RWPE2 (cell line): ENCODE data around the gene FH.

Experiments
- ATAC-seq: fragments of 200-7000 bp; cut with Tn5 transposase; 3 replicates; pipeline ENCODE4 v1.9.1; 2021; ENCODE audit warnings: low read depth
- DNase-seq: peaks from one replicate; pipeline ENCODE4 v3.0.0-alpha.2; 2020; ENCODE audit warnings: low spot score
- H3K27ac ChIP-seq: fragments of 450-650 bp; 2 replicates; pipeline ENCODE4 v1.5.1; 2017; ENCODE audit warnings: mild to moderate bottlenecking; ENCODE audit not compliant: poor library complexity, severe bottlenecking
- H3K27me3 ChIP-seq: fragments of 250-450 bp; sonication (Bioruptor Pico); 2 replicates; pipeline ENCODE4 v1.5.1; 2021; ENCODE audit warnings: mild to moderate bottlenecking, moderate library complexity; ENCODE audit not compliant: insufficient read depth, poor library complexity, severe bottlenecking
- H3K36me3 ChIP-seq: fragments of 250-450 bp; sonication (Bioruptor Pico); 2 replicates; pipeline ENCODE4 v1.5.1; 2020; ENCODE audit warnings: low read depth, mild to moderate bottlenecking, moderate library complexity
- H3K4me1 ChIP-seq: fragments of 250-450 bp; sonication (Bioruptor Pico); 2 replicates; pipeline ENCODE4 v1.5.1; 2021; ENCODE audit warnings: mild to moderate bottlenecking, moderate library complexity; ENCODE audit not compliant: insufficient read depth, poor library complexity, severe bottlenecking
- H3K4me3 ChIP-seq: fragments of 250-450 bp; sonication (Bioruptor Pico); 2 replicates; pipeline ENCODE4 v1.5.1; 2021; ENCODE audit warnings: mild to moderate bottlenecking, moderate library complexity; ENCODE audit not compliant: severe bottlenecking
- H3K9me3 ChIP-seq: fragments of 250-450 bp; sonication (Bioruptor Pico); 2 replicates; pipeline ENCODE4 v1.5.1; 2021; ENCODE audit warnings: mild to moderate bottlenecking, moderate library complexity; ENCODE audit not compliant: severe bottlenecking
- TF ChIP-seq, protein P1 (sequence below): fragments of 450-650 bp; IDR thresholded peaks from one replicate; pipeline ENCODE4 v1.5.1; 2017; ENCODE audit warnings: mild to moderate bottlenecking, moderate library complexity; ENCODE audit not compliant: poor library complexity, severe bottlenecking

FH gene

GRCh38 chr1:241465673-241466072 is 53.9 kb downstream of the FH start:
- DNase-seq: no peak
- no peaks in the 10 kb centered on the region for H3K36me3 ChIP-seq
- no peak overlapping the region for H3K27ac ChIP-seq
- H3K4me3 ChIP-seq: no peak overlapping the region
- H3K4me1 ChIP-seq: peaks cover 6% of the 10 kb centered on the region
- TF ChIP-seq, protein P1, sequence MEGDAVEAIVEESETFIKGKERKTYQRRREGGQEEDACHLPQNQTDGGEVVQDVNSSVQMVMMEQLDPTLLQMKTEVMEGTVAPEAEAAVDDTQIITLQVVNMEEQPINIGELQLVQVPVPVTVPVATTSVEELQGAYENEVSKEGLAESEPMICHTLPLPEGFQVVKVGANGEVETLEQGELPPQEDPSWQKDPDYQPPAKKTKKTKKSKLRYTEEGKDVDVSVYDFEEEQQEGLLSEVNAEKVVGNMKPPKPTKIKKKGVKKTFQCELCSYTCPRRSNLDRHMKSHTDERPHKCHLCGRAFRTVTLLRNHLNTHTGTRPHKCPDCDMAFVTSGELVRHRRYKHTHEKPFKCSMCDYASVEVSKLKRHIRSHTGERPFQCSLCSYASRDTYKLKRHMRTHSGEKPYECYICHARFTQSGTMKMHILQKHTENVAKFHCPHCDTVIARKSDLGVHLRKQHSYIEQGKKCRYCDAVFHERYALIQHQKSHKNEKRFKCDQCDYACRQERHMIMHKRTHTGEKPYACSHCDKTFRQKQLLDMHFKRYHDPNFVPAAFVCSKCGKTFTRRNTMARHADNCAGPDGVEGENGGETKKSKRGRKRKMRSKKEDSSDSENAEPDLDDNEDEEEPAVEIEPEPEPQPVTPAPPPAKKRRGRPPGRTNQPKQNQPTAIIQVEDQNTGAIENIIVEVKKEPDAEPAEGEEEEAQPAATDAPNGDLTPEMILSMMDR: no peak
- no peaks in the 10 kb centered on the region for H3K27me3 ChIP-seq
- H3K9me3 ChIP-seq: no peaks in the 10 kb centered on the region
- ATAC-seq: peak; percentile 73; the same call in 2 of the 3 replicates

DNA sequence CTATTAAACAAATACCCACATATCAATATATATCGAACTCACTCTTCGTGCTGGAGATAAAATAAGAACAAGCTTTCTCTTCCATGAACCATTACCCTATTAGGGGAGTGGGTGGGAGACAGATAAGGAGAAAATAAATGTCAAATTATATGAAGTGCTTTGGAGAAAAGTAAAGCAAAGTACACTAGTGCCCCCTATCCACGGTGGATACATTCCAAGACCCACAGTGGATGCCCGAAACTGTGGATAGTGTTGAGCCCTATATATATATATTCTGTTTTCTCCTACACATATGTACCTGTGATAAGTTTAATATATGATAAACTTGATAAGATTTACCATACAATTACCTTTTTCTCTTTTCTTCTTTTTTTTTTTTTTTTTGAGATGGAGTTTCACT is 54.6 kb downstream of the FH start:
- Histone ChIP-seq H3K4me1 (peaks cover 6% of the 10 kb centered on the region), H3K27ac (no peak overlapping the region), H3K9me3 (no peaks in the 10 kb centered on the region), H3K36me3 (no peaks in the 10 kb centered on the region), H3K27me3 (no peaks in the 10 kb centered on the region), H3K4me3 (no peak overlapping the region)
- TF ChIP-seq, protein P1: no peak
- ATAC-seq (no peak), DNase-seq (no peak)

DNA sequence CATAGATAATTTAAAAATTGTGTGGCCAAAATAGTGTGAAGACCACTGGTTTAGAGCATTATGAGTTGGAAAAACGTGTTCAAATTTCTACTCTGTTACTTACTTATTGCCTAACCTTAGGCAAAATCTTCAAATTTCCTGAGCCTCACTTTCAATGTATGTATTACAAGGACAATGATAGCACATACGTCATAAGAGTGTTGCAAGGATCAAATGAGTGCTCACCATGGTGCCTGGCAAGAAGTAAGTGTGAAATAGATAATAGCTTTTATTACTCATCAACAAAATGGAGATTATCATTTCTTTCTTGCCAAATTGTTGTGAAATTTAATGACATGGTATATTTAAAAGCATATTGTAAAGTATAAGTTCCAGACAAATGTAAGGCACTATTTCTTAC is 57.2 kb downstream of the FH start:
- H3K36me3 ChIP-seq: no peaks in the 10 kb centered on the region
- H3K4me1 ChIP-seq: peaks cover 6% of the 10 kb centered on the region
- no peaks in the 10 kb centered on the region for H3K27me3 ChIP-seq
- H3K4me3 ChIP-seq: no peak overlapping the region
- ATAC-seq: 0 out of 3 replicates have a peak, but pooled peaks have one; percentile 36
- DNase-seq: no peak
- no peaks in the 10 kb centered on the region for H3K9me3 ChIP-seq
- no peak overlapping the region for H3K27ac ChIP-seq
- TF ChIP-seq, protein P1: no peak

GRCh38 chr1:241460098-241460873 is 59.3 kb downstream of the FH start:
- no peaks in the 10 kb centered on the region for H3K4me1 ChIP-seq
- no peaks in the 10 kb centered on the region for H3K9me3 ChIP-seq
- H3K4me3 ChIP-seq: no peak overlapping the region
- DNase-seq: no peak
- ATAC-seq: no peak
- no peak overlapping the region for H3K27ac ChIP-seq
- H3K27me3 ChIP-seq: no peaks in the 10 kb centered on the region
- TF ChIP-seq, protein P1: no peak
- H3K36me3 ChIP-seq: no peaks in the 10 kb centered on the region

DNA sequence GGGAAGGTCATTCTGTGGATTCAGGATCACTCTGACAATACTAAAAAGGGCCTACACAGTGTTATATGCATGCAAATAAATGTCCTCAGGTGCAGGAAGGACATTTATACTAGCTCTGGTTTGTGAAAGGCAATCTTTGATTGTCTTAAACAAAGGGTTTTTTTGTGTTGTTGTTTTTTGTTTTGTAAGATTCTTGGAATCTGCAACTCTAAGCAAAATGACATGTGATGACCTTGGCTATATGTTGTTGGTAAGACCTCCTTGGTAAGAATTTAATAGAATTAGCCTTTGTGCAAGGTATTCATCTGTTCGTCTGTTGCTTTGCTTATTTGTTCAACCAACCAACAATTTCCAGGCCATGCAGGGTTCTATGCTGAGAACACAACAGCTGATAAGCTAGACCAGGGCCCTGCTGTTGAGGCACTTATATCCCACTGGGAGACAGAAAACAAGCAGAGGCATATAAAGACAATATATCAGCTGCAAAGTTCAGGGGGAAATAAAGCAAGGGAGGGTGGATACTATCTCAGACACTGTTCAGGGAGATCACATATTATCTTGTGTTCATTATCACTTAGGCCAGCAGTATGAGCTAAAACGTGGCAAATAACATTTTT is 60.3 kb downstream of the FH start:
- H3K27ac ChIP-seq: no peak overlapping the region
- no peak for DNase-seq
- H3K27me3 ChIP-seq: no peaks in the 10 kb centered on the region
- ATAC-seq: no peak
- no peaks in the 10 kb centered on the region for H3K9me3 ChIP-seq
- TF ChIP-seq, protein P1: no peak
- no peaks in the 10 kb centered on the region for H3K4me1 ChIP-seq
- no peak overlapping the region for H3K4me3 ChIP-seq
- no peaks in the 10 kb centered on the region for H3K36me3 ChIP-seq
